ENCODE results near the gene KLK3. TPM values are rescaled to one million over a fixed set of nuclear protein-coding genes. Genes with fewer than 3 reads are reported as not detected.

The KLK3 gene
- total RNA-seq, result not detected in 2 replicates

DNA sequence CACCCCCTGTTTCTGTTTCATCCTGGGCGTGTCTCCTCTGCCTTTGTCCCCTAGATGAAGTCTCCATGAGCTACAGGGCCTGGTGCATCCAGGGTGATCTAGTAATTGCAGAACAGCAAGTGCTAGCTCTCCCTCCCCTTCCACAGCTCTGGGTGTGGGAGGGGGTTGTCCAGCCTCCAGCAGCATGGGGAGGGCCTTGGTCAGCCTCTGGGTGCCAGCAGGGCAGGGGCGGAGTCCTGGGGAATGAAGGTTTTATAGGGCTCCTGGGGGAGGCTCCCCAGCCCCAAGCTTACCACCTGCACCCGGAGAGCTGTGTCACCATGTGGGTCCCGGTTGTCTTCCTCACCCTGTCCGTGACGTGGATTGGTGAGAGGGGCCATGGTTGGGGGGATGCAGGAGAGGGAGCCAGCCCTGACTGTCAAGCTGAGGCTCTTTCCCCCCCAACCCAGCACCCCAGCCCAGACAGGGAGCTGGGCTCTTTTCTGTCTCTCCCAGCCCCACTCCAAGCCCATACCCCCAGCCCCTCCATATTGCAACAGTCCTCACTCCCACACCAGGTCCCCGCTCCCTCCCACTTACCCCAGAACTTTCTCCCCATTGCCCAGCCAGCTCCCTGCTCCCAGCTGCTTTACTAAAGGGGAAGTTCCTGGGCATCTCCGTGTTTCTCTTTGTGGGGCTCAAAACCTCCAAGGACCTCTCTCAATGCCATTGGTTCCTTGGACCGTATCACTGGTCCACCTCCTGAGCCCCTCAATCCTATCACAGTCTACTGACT lies at the start of gene KLK3:
Gene KLK3, plus strand, starts transcription at position 280 of the 775 bp plus-strand sequence. Its CDS starts 41 bp downstream, at position 321.

DNA sequence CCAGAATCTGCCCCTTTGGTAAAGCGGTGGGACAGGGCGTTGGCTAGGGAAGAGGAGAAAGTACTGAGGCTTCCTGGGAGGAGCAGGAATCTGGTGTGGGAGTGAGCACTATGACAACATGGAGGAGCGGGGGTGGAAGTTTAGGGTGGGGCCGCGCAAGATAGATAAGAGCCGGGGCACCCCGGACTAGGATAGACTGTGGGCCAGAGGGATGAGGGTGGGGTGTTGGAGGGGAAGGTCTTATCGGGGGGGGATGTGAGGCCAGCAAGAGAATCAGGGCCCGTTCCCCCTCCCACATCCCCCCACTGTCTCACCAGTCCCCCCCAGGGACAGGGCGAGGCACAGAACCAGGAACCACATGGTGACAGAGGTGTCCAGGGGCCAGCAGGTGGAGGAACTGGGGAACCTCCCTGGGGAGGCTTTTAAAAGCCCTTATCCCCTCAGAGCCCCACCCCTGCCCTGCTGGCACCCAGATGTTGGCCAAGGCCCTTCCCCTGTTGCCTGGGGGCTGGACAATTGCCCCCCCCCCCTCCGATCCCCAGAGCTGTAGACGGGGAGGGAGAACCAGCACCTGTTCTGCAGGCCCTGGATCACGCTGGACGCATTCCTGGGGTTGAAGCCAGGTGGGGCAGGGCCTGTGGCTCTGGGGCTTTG lies 31.2 kb upstream of the KLK3 start, which contains the start of gene KLK1:
Gene KLK1, minus strand, starts transcription at position 399 of the 654 bp plus-strand sequence. Its CDS starts 39 bp downstream, at position 360.

DNA sequence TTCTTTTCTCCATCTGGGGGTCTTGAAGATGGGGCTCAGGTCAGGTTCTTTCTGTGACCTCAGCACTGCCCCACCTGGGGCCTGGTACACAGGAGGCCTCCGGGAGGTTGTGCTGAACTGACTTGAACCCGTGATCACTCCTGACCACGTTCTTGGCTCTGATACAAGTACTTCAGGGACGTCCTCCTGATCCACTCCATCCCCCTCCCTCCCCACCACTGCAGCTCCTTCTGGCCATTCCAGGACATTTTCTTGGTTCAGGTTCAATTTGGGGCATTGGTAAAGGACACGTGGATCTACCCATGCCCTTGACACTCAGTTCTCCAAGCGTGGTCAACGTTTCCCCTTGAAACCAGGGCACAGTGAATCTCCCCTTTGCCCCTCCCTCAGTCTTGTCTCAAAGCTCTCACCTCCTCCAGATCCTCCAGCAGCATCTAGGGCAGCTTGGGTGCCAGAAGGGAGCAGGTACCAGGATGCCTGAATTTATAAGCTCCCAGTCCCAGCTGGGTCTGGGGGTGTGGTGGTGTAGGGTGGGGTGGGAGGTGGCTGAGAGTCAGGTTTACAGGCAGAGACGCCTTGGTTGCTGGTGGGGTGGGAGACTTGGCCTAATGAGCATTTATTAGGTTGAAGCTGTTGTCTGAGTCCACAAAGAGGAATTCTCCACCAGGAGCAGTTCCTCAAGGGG lies 21.5 kb upstream of the KLK3 start, which contains the start of gene KLK15:
Gene KLK15, minus strand, starts transcription at position 458 of the 685 bp plus-strand sequence. CDS start 2,082 bp downstream, outside the sequence.

DNA sequence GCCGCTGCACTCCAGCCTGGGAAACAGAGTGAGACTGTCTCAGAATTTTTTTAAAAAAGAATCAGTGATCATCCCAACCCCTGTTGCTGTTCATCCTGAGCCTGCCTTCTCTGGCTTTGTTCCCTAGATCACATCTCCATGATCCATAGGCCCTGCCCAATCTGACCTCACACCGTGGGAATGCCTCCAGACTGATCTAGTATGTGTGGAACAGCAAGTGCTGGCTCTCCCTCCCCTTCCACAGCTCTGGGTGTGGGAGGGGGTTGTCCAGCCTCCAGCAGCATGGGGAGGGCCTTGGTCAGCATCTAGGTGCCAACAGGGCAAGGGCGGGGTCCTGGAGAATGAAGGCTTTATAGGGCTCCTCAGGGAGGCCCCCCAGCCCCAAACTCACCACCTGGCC lies 18.3 kb downstream of the KLK3 start, which contains the start of gene KLK2:
Gene KLK2, plus strand, starts transcription at position 384 of the 400 bp plus-strand sequence. CDS start 35 bp downstream, outside the sequence.

Other genes starting within 250 kb of the KLK3 start
- 0.18 and 0.38 TPM in 2 replicates for gene SYT3, start 215.0 kb upstream of the KLK3 start, total RNA-seq
- gene C19orf81, start 205.5 kb upstream of the KLK3 start, total RNA-seq, result 0.56 and 1.2 TPM in 2 replicates
- gene SHANK1, start 135.1 kb upstream of the KLK3 start, total RNA-seq, result 1.0 and 1.9 TPM in 2 replicates
- 17.5 and 22.1 TPM in 2 replicates for gene CLEC11A, start 131.6 kb upstream of the KLK3 start, total RNA-seq
- gene GPR32, start 84.5 kb upstream of the KLK3 start, total RNA-seq, result not detected in 2 replicates
- not detected in 2 replicates for gene ACP4, start 64.5 kb upstream of the KLK3 start, total RNA-seq
- gene KLK1, start 31.1 kb upstream of the KLK3 start, total RNA-seq, result not detected in 2 replicates
- gene KLK15, start 21.3 kb upstream of the KLK3 start, total RNA-seq, result 0.09 TPM in 1 of 2 replicates, not detected in the other
- gene KLK2, start 18.5 kb downstream of the KLK3 start, total RNA-seq, result not detected in 2 replicates
- gene KLK4, start 56.5 kb downstream of the KLK3 start, total RNA-seq, result not detected in 2 replicates
- not detected in 2 replicates for gene KLK5, start 98.1 kb downstream of the KLK3 start, total RNA-seq
- 0.09 TPM in 1 of 2 replicates, not detected in the other for gene KLK6, start 114.7 kb downstream of the KLK3 start, total RNA-seq
- gene KLK7, start 129.0 kb downstream of the KLK3 start, total RNA-seq, result not detected in 2 replicates
- not detected in 2 replicates for gene KLK8, start 146.7 kb downstream of the KLK3 start, total RNA-seq
- gene KLK10, start 164.8 kb downstream of the KLK3 start, total RNA-seq, result under 0.01 TPM in 1 of 2 replicates, not detected in the other
- not detected in 2 replicates for gene KLK11, start 171.7 kb downstream of the KLK3 start, total RNA-seq
- gene KLK12, start 180.1 kb downstream of the KLK3 start, total RNA-seq, result not detected in 2 replicates
- gene KLK13, start 210.2 kb downstream of the KLK3 start, total RNA-seq, result not detected in 2 replicates
- gene KLK14, start 228.0 kb downstream of the KLK3 start, total RNA-seq, result 0.19 TPM in 1 of 2 replicates, not detected in the other